PC-3 (cell line): ENCODE measurements around the gene RINL. TPM values are rescaled to one million over a fixed set of nuclear protein-coding genes. Genes with fewer than 3 reads are reported as not detected.

Source experiments
- ATAC-seq: fragments of 200-7000 bp; cut with Tn5 transposase; 2 replicates; pipeline ENCODE4 v1.9.1; 2020; ENCODE audit warnings: mild to moderate bottlenecking, moderate library complexity
- BruUV-seq: library from RNA; stranded (reverse); fragments of 400-500 nt; replicated peaks from 2 replicates; lab custom pipeline; 2021; lab: Mats Ljungman, UMichigan
- CTCF ChIA-PET: fragments of 300-600 bp; sonication (Branson Sonifier 250); formaldehyde crosslinking; loops from one replicate; lab custom pipeline; 2022; ENCODE audit warnings: antibody characterized with exemption; lab: Charles Lee
- POLR2A ChIA-PET: fragments of 300-600 bp; sonication (Branson Sonifier 250); formaldehyde crosslinking; loops from one replicate; lab custom pipeline; 2022; ENCODE audit warnings: antibody characterized with exemption; ENCODE audit not compliant: unreplicated experiment; lab: Charles Lee
- DNase-seq: peaks from one replicate; pipeline ENCODE4 v3.0.0-alpha.2; 2015
- H2AFZ ChIP-seq: fragments of 300-600 bp; sonication (generic); 2 replicates; pipeline ENCODE4 v1.6.0; 2016; ENCODE audit warnings: antibody characterized with exemption, low read length
- H3F3A ChIP-seq: fragments of 300-600 bp; sonication (generic); one replicate; pipeline ENCODE4 v1.6.0; 2017; ENCODE audit warnings: antibody characterized with exemption, low read length, control low read depth, mild to moderate bottlenecking; ENCODE audit not compliant: unreplicated experiment
- H3K27ac ChIP-seq: fragments of 300-600 bp; sonication (generic); 2 replicates; pipeline ENCODE4 v1.5.1; 2016; ENCODE audit warnings: mild to moderate bottlenecking, low read length
- H3K27me3 ChIP-seq: fragments of 300-600 bp; sonication (generic); 2 replicates; pipeline ENCODE4 v1.6.1; 2016; ENCODE audit warnings: low read length, mixed read lengths
- H3K36me3 ChIP-seq: fragments of 300-600 bp; sonication (generic); 2 replicates; pipeline ENCODE4 v1.6.1; 2016; ENCODE audit warnings: low read depth, mixed run types, low read length, mixed read lengths
- H3K4me1 ChIP-seq: fragments of 300-600 bp; sonication (generic); 2 replicates; pipeline ENCODE4 v1.5.1; 2016; ENCODE audit warnings: low read length; ENCODE audit not compliant: insufficient read depth
- H3K4me2 ChIP-seq: fragments of 300-600 bp; sonication (generic); 2 replicates; pipeline ENCODE4 v1.6.0; 2016; ENCODE audit warnings: low read length
- H3K4me3 ChIP-seq: fragments of 300-600 bp; sonication (generic); 2 replicates; pipeline ENCODE4 v1.5.1; 2016; ENCODE audit warnings: mild to moderate bottlenecking, low read length, mixed read lengths
- H3K79me2 ChIP-seq: fragments of 300-600 bp; sonication (generic); 2 replicates; pipeline ENCODE4 v1.6.1; 2017; ENCODE audit warnings: low read length, mixed read lengths
- H3K9ac ChIP-seq: fragments of 300-600 bp; sonication (generic); 2 replicates; pipeline ENCODE4 v1.6.0; 2016; ENCODE audit warnings: mild to moderate bottlenecking, low read length
- H3K9me2 ChIP-seq: fragments of 300-600 bp; sonication (generic); replicated peaks from 2 replicates; pipeline ENCODE4 v1.6.1; 2016; ENCODE audit warnings: mixed run types, low read length, mixed read lengths
- H3K9me3 ChIP-seq: fragments of 300-600 bp; sonication (generic); 2 replicates; pipeline ENCODE4 v1.6.1; 2016; ENCODE audit warnings: low read length, mixed read lengths
- H4K20me1 ChIP-seq: fragments of 300-600 bp; sonication (generic); 2 replicates; pipeline ENCODE4 v1.6.1; 2016; ENCODE audit warnings: low read length, mixed read lengths
- EZH2 ChIP-seq: fragments of 300-600 bp; sonication (generic); IDR thresholded peaks from one replicate; pipeline ENCODE4 v1.6.1; 2017; ENCODE audit warnings: antibody characterized with exemption, mild to moderate bottlenecking, low read length; ENCODE audit not compliant: unreplicated experiment
- EZH2phosphoT487 ChIP-seq: fragments of 300-600 bp; sonication (generic); IDR thresholded peaks from 2 replicates; pipeline ENCODE4 v1.6.1; 2018; ENCODE audit warnings: mild to moderate bottlenecking, antibody characterized with exemption, low read length, borderline replicate concordance
- intact Hi-C: fragments of 100-400 bp; cut with micrococcal nuclease; formaldehyde crosslinking; loops from 2 replicates; pipeline ENCODE4 v1.9.0; 2023
- total RNA-seq: library from RNA; depleted of rRNA; stranded (reverse); fragments of >200 nt; gene quantifications from 2 replicates; pipeline ENCODE4 v1.2.3, GENCODE V29; 2014
- TF ChIP-seq, protein P1 (sequence below): fragments of 300-600 bp; sonication (generic); conservative IDR thresholded peaks from 2 replicates; pipeline ENCODE4 v1.5.1; 2017; ENCODE audit warnings: antibody characterized with exemption, low read depth, mild to moderate bottlenecking, low read length

The RINL gene
- total RNA-seq, 1 experiment from 2014 or later, result 3.2 TPM

- TF ChIP-seq, protein P1, sequence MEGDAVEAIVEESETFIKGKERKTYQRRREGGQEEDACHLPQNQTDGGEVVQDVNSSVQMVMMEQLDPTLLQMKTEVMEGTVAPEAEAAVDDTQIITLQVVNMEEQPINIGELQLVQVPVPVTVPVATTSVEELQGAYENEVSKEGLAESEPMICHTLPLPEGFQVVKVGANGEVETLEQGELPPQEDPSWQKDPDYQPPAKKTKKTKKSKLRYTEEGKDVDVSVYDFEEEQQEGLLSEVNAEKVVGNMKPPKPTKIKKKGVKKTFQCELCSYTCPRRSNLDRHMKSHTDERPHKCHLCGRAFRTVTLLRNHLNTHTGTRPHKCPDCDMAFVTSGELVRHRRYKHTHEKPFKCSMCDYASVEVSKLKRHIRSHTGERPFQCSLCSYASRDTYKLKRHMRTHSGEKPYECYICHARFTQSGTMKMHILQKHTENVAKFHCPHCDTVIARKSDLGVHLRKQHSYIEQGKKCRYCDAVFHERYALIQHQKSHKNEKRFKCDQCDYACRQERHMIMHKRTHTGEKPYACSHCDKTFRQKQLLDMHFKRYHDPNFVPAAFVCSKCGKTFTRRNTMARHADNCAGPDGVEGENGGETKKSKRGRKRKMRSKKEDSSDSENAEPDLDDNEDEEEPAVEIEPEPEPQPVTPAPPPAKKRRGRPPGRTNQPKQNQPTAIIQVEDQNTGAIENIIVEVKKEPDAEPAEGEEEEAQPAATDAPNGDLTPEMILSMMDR, result no peak
- no peak for TF ChIP-seq EZH2phosphoT487
- no peak for TF ChIP-seq EZH2
- intact Hi-C loops, result loop anchor here (5.0 kb wide), 1 partner anchor 44 kb away; the partner anchor contains the start of genes NFKBIB and SIRT2
- peaks cover 18% of the 10 kb centered on the region for H3K4me1 ChIP-seq
- peak overlapping the region; percentile 91 for H2AFZ ChIP-seq
- no peaks in the 10 kb centered on the region for H3K9me2 ChIP-seq
- H3K9ac ChIP-seq, result peak overlapping the region; percentile 88; the same call in 1 of the 2 replicates
- CTCF ChIA-PET, result interaction anchor here (0.6 kb wide), 1 partner anchor 10 kb away, joined by 6 read pairs; no protein-coding TSS in a partner anchor
- no peaks in the 10 kb centered on the region for H3K27me3 ChIP-seq
- POLR2A ChIA-PET, result no interaction called here
- no peak overlapping the region for H3K27ac ChIP-seq
- peaks cover 19% of the 10 kb centered on the region for H3K79me2 ChIP-seq
- DNase-seq (no peak), ATAC-seq (no peak)
- 0 out of 2 replicates have a peak, but pooled peaks cover 7% of the 10 kb centered on the region for H4K20me1 ChIP-seq
- H3K36me3 ChIP-seq, result peaks cover 3% of the 10 kb centered on the region; the same call in 1 of the 2 replicates
- H3K4me3 ChIP-seq, result peak overlapping the region; percentile 83
- H3F3A ChIP-seq, result no peaks in the 10 kb centered on the region
- no TSS peak for BruUV-seq
- peak overlapping the region; percentile 97 for H3K4me2 ChIP-seq
- H3K9me3 ChIP-seq, result no peaks in the 10 kb centered on the region
Measured at GRCh38 chr19:38853214-38853613, 24.9 kb downstream of the RINL start.

DNA sequence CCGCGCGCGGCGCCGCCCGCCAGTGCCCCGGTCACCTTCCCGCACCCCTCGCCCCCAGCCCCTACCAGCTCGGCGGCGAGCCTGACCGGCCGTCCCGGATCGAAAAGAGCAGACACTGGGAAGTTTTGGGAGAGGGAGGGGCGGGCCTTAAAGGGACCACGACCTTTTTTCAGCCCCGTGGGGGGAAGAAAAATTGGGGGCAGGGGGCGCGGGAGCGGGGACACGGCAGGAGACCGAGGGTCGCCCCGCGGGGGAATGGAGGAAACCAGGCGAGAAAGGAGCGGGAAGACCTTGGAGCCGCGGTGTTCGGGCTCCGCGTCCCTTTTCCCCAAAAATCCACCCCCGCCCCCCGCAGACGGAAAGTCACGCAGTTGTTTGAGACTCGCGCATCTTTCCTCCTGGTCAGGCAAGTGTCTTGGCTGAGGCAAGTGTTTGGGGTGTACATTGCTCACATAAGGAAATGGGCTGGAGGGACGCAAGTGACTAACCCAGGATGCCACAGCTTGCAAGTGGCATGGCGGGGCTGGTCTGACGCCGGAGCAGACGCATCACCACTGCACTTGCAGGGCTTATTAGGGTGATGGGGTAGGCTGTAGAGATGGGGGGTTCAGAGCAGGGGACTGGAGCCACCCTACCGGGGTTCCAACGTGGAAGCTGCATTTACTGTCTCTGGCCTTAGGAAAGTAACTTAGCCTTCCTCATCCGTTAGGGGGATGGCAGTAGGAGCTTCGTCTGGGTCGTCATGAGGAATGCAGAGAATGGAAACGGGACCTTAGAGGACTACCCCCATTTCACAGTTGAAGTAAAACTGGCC lies 25.6 kb downstream of the RINL start:
- Histone ChIP-seq H3K9me3 (no peaks in the 10 kb centered on the region), H3K4me1 (peaks cover 23% of the 10 kb centered on the region), H3K36me3 (peaks cover 7% of the 10 kb centered on the region), H3K9ac (peak overlapping the region; percentile 88), H3F3A (no peaks in the 10 kb centered on the region), H3K79me2 (peaks cover 26% of the 10 kb centered on the region), H3K27me3 (no peaks in the 10 kb centered on the region), H3K9me2 (no peaks in the 10 kb centered on the region), H3K4me2 (peak overlapping the region; percentile 97), H3K4me3 (peak overlapping the region; percentile 83), H2AFZ (peak overlapping the region; percentile 91), H4K20me1 (peaks cover 15% of the 10 kb centered on the region; the same call in 1 of the 2 replicates), H3K27ac (peak overlapping the region; percentile 78)
- peak; percentile 1; the same call in 1 of the 2 replicates for ATAC-seq
- CTCF ChIA-PET, result no interaction called here
- POLR2A ChIA-PET, result no interaction called here
- intact Hi-C loops, result loop anchor here (5.0 kb wide), 1 partner anchor 45 kb away; the partner anchor contains the start of genes NFKBIB and SIRT2
- TF ChIP-seq, protein P1, result no peak
- TF ChIP-seq EZH2 (no peak), EZH2phosphoT487 (no peak)
- peak; percentile 57 for DNase-seq
- BruUV-seq, result TSS peak; percentile 45
